IPS-11a (cell line): ENCODE data around the gene MAP2K2.
A peak's percentile ranks its signal among the peaks of the same experiment; 100 is the strongest.
"Not testable (repeated sequence)": the region's sequence is repeated elsewhere in the genome, so short reads cannot be mapped to it uniquely, and the experiment has no call there.

ENCODE experiments used
- H3K4me3 ChIP-seq: one replicate; pipeline ENCODE4 v1.5.1; 2013; ENCODE audit warnings: low read depth, low read length, control low read depth

MAP2K2 gene

DNA sequence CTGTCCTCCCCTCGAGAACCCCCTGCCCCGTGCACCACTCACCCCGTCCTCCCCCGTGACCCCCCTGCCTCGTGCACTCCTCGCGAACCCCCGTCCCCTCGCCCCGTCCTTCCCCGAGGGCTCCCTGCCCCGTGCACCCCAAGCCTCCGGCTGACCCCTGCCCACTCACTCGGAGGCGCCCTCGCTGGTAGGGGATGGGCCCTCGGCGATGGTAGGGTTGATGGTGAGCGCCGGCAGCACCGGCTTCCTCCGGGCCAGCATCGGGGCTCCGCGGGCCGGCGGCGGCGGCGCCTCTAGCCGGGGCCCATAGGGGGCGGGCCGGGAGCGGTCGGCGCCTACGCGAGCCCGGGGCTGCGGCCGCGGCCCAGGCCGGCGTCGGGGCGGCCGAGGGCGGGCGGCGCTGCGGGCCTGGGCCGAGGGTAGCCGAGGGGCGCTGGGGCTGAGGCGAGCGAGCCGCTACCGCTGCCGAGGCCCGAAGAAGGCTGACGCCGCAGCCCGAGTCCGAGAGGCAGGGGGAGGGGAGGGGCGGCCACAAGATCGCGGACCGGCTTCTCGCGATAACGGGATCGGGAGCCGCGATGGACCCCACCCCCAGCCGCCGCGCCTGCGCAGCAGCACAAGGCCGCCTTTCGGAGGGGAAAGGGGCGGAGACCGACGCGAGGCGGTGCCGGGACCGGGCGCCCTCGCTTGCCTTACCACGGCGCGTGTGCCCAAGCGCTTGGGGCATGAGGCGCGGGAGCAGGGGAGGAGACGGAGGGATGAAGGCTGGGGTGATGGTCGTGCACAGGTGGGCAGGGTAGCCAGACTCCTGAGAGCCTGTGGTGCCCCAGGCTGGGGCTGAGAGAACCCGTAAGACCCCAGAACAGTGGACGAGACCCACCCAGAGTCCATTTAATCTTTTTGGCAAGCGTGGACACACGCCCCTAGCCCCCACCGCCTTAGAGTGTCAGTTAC lies at the start of gene MAP2K2:
Gene MAP2K2 (minus strand): TSS at position 508 of the 954 bp plus-strand sequence. CDS start 247 bp downstream, at position 261.
- H3K4me3 ChIP-seq = peak within 1 kb of the TSS; percentile 81

DNA sequence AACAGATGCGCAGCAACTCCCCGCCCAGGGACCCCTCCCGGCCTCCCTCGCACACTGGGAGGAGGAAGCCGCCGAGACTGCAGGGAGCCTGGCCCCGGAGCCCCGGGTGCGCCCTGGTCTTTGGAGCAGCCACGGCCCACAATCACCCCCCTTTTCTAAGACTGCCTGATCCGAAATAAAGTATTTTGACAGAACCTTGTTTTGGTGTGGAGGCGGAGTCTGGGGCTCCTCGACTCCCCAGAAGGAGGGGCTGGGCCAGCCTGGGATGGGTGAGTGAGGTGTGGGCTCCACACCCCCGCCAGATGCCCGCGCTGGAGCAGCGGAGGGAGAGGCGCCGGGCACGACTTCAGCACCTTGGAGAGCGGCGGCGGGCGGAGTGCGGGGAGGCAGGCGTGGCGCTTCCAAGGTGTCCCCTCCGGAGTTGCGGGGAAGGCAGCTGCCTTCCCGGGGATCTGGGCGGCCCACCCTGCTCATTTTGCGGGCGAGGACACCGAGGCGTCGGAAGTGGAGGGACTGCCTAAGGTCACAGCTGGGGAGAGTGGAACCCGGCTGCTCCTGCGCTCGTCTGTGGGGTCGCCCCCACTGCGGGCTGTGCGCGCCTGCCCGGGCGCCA lies 49.0 kb upstream of the MAP2K2 start:
- H3K4me3 ChIP-seq = no peak overlapping the region

GRCh38 chr19:4171676-4172075 lies 47.8 kb upstream of the MAP2K2 start:
- no peak overlapping the region for H3K4me3 ChIP-seq

- no peak overlapping the region for H3K4me3 ChIP-seq
Observed at GRCh38 chr19:4164262-4164661, 40.3 kb upstream of the MAP2K2 start.

DNA sequence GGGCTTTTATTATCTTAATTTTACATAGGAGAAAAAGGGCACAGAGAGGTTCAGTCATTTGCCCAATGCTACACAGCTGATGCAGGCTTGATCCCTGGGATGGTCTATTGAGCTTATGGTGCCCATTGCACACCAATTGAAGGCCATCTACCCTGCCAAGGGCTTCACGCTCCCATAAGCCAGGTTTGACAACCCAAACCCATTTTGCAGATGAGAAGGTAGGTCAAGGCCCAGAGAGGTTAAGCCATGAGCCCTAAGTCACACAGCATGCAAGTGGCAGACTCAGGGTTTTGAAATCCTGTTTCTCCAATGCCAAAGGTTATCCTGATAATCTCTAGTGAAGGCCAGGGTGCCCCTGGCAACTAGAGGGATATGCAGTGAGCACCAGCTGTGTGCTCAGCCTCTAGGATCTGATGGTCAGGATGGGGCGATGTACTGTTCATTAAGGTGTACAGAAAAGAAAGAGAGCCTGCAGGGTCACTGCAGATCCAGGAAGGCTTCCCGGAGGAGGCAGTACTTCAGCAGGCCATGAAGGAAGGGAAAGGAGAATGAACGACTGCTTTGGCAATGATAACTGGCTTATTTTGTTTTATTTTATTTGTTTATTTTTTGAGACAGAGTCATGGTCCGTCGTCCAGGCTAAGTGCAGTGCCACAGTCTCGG lies 37.6 kb upstream of the MAP2K2 start:
- H3K4me3 ChIP-seq = no peak overlapping the region

DNA sequence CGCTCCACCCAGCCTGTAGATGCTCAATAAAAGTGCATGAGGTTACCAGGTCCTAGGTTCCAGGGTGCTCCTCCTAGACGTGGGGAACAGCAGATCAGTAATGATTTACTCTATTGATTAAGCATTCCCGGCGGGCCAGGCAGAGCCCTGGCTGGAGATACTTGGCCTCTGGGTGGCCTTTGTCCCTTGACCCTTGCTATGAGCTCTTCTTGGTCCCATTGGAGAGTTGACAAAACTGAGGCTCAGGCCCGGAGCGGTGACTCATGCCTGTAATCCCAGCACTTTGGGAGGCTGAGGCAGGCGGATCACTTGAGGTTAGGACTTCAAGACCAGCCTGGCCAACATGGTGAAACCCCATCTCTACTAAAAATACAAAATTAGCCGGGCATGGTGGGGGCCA lies 34.0 kb upstream of the MAP2K2 start:
- H3K4me3 ChIP-seq = not testable (repeated sequence)

GRCh38 chr19:4157164-4157563 lies 33.2 kb upstream of the MAP2K2 start:
- H3K4me3 ChIP-seq = no peak overlapping the region

GRCh38 chr19:4154571-4155312 lies 30.8 kb upstream of the MAP2K2 start:
- no peak overlapping the region for H3K4me3 ChIP-seq

DNA sequence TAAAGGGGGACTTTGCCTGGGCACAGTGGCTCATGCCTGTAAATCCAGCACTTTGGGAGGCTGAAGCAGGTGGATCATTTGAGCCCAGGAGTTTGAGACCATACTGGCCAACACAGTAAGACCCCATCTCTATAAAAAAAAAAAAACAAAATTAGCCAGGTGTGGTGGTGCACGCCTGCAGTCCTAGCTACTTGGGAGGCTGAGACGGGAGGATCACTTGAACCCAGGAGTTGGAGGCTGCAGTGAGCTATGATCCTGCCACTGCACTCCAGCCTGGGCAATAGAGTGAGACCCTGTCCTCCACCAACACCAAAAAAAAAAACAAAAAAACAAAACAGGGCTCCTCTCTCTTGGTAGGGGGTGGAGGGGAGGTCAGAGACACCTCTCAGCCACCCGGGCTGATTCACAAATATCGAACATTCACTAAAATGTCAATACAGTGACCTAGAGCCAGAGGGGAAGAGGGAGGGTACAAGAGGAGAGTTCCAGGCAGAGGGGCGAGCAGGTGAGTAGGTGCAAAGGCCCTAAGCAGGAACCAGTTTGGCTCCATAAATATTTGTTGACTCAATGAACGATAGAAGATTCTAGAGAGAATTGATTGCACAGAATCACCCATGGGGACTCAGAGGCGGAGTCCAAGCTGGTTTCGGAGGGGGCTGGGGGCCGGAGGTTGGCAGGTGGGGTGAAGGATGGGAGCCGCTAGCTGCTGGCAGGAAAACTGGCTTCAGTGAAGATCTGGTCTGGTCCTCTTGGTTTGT lies 28.5 kb upstream of the MAP2K2 start:
- H3K4me3 ChIP-seq = no peak overlapping the region

GRCh38 chr19:4151623-4152022 lies 27.7 kb upstream of the MAP2K2 start:
- H3K4me3 ChIP-seq = no peak overlapping the region

DNA sequence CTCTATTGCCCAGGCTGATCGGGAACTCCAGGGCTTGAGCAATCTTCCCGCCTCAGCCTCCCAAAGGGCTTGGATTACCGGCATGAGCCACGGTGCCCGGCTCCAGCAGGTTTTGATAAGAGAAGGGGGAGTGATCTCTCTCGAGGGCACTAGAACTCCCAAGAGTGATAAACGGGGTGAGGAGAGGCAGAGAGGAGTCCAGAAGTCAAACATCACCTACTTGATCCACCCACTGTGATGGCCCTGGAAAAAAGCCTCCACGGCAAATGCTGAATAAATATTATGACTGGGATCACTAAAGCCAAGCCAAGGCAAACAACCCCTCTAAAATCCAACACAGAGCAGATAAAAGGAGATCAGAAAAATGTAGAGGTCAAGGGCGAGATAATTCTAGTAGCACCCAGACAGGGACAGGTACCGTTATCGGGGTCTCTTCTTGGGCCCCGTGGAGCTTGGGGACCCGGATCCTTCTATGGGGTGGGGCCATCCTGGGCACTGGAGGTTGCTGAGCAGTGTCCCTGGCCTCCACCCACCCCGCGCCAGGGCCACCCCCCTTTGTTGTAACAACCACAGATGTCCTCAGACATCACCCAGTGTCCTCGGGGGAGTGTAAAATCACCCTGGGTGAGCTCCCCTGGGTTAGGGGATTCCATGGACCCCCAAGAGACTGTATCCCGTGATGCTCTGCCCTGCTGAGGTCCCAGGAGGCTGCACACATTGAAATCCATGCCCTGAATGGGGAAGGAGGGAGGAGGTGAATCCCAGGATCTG lies 25.8 kb upstream of the MAP2K2 start:
- H3K4me3 ChIP-seq = no peak overlapping the region

DNA sequence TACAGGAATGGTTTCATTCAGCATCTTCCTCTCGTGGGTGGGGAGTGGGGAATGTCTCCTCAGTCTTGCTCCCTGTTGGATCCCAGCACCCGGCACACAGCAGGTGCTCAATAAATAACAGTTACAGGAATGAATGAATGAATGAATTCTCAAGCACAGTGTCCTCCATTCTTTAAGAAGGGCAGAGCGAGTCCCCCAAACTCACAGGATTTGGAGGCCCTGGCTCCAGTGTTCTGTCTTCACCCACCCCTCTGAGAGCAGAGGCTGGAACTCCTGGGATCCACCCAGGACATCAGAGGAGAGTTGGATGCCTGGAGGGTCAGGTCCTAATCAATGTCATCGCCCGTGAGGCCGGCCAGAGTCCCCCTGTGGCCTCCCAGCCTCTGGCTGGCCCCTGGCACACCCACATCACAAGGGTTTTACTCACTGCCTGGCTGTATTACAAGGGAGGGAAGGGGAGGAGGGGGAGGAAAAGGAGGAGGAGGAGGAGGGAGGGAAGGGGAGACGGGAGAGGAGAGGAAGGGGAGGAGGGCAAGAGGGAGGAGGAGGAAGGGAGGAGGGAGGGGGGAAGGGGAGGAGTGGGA lies 20.8 kb upstream of the MAP2K2 start:
- no peak overlapping the region for H3K4me3 ChIP-seq

DNA sequence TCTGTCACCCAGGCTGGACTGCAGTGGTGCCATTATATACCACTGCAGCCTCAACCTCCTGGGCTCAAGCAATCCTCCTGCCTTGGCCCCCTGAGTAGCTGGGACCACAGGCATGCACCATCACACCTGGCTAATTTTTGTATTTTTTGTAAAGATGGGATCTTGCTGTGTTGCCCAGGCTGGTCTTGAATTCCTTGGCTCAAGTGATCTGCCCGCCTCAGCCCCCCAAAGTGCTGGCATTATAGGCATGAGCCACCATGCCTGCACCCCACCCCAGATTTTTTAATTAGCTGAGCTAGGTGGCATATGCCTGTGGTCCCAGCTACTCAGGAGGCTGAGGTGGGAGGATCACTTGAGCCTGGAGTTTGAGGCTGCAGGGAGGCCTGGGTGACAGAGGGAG lies 19.0 kb upstream of the MAP2K2 start:
- H3K4me3 ChIP-seq = not testable (repeated sequence)

DNA sequence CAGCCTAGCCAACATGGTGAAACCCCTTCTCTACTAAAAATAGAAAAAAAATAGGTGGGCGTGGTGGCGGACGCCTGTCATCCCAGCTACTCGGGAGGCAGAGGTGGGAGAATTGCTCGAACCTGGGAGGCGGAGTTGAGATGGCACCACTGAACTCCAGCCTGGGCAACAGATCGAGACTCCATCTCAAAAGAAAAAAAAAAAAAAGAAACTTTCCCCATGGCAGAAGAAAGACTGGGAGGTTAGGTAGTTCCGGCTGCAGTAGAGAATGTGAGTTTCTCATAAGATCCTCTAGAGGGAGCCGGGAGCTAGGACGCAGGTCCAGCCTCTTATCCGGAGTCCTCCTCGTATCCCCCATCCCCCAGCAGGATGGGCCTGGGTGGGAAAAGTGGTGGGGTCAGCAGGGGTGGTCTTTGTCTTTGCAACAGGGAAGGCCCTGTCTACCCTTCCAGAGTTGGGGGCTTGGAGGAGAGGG lies 16.4 kb upstream of the MAP2K2 start:
- H3K4me3 ChIP-seq = no peak overlapping the region

GRCh38 chr19:4139614-4140236 lies 15.8 kb upstream of the MAP2K2 start:
- H3K4me3 ChIP-seq = no peak overlapping the region

DNA sequence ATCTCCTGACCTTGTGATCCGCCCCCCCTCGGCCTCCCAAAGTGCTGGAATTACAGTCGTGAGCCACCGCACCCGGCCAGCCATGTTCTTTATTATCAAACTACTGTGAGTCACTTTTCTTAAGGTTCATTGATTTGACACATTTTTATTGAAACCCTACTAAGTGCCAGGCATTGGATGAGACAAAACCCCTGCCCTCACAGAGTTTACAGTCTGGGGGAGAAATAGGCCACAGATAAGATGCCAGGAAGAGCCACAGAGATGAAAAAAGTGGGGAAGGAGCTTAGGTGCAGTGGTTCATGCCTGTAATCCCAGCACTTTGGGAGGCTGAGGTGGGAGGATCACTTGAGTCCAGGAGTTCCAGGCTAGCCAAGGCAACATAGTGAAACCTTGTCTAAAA lies 14.5 kb upstream of the MAP2K2 start:
- H3K4me3 ChIP-seq = no peak overlapping the region

DNA sequence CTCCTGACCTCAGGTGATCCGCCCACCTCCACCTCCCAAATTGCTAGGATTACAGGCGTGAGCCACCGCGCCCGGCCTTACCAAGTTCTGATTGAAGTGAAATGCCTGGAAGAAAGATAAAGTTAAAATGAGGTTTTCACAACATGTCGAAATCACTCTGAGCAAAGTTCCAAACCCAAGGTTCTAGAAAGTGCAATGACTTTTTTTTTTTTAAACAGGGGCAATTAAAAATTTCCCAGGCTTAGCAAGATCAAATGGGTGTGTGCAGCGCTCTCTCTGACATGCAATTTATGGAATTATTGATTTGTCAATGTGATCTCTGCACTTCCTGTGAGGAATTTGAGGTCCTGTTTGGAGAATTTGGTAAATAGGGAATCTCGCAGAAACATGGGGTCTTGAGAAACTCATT lies 12.8 kb upstream of the MAP2K2 start:
- H3K4me3 ChIP-seq = no peak overlapping the region

DNA sequence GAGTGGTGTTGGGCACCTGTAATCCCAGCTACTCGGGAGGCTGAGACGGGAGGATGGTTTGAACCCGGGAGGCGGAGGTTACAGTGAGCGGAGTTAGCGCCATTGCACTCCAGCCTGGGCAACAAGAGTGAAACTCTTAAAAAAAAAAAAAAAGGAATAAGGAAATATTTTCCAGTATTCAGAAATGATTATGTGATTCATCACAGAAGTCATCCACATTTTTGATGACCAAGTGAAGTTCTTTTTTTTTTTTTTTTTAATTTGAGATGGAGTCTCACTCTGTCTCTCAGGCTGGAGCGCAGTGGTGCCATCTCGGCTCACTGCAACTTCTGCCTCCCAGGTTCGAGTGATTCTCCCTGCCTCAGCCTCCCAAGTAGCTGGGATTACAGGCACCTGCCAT lies 11.5 kb upstream of the MAP2K2 start:
- H3K4me3 ChIP-seq = not testable (repeated sequence)

DNA sequence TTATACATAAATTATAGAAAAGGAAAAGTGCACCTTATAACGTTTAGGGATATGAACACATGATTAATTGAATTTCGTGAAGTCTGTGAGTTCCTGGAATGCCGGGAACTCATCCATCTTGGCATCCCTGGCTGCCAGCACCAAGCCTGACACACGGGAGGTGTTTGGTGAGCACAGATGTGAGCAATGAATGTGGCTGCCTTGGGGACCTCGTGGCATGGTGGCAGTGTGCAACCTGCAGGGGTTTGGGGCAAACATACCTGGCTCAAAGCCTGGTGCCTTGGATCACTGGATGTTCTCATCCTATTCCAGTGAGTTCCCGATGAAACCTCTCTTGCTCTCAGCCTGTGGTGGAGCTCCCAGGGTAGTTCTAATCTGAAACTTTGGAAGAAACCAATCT lies 10.4 kb upstream of the MAP2K2 start:
- H3K4me3 ChIP-seq = no peak overlapping the region
